DOHH2 (cell line): Measurements from ENCODE around the gene PTPRN2.

Experiments
- H3F3A ChIP-seq: fragments of 200-600 bp; sonication (generic), shearing (Covaris generic); 2 replicates; pipeline ENCODE4 v1.6.0; 2016; ENCODE audit warnings: antibody characterized with exemption, mild to moderate bottlenecking; ENCODE audit not compliant: control insufficient read depth, insufficient read depth
- H3K27ac ChIP-seq: fragments of 200-600 bp; sonication (generic); 2 replicates; pipeline ENCODE4 v1.5.1; 2014; ENCODE audit warnings: low read depth, mild to moderate bottlenecking, low read length, moderate library complexity
- H3K27me3 ChIP-seq: fragments of 200-600 bp; sonication (generic); 2 replicates; pipeline ENCODE4 v1.6.1; 2014; ENCODE audit warnings: mild to moderate bottlenecking, low read length, mixed read lengths; ENCODE audit not compliant: control insufficient read depth
- H3K36me3 ChIP-seq: fragments of 200-600 bp; sonication (generic); 2 replicates; pipeline ENCODE4 v1.6.1; 2014; ENCODE audit warnings: mild to moderate bottlenecking, low read length, moderate library complexity, mixed read lengths; ENCODE audit not compliant: control insufficient read depth
- H3K4me1 ChIP-seq: fragments of 200-600 bp; sonication (generic); 2 replicates; pipeline ENCODE4 v1.6.1; 2014; ENCODE audit warnings: mild to moderate bottlenecking, low read length, mixed read lengths; ENCODE audit not compliant: control insufficient read depth
- H3K4me2 ChIP-seq: fragments of 200-600 bp; sonication (generic); 2 replicates; pipeline ENCODE4 v1.6.0; 2014; ENCODE audit warnings: mild to moderate bottlenecking, low read length, moderate library complexity
- H3K4me3 ChIP-seq: fragments of 200-600 bp; sonication (generic); 2 replicates; pipeline ENCODE4 v1.5.1; 2014; ENCODE audit warnings: mild to moderate bottlenecking, low read length, mixed read lengths
- H3K79me2 ChIP-seq: fragments of 200-600 bp; sonication (generic); 2 replicates; pipeline ENCODE4 v1.6.1; 2014; ENCODE audit warnings: mild to moderate bottlenecking, low read length, mixed read lengths; ENCODE audit not compliant: control insufficient read depth
- H3K9me2 ChIP-seq: fragments of 200-600 bp; sonication (generic); replicated peaks from 2 replicates; pipeline ENCODE4 v1.6.1; 2014; ENCODE audit warnings: mild to moderate bottlenecking, low read length, mixed read lengths; ENCODE audit not compliant: control insufficient read depth
- H3K9me3 ChIP-seq: fragments of 200-600 bp; sonication (generic); 2 replicates; pipeline ENCODE4 v1.6.1; 2014; ENCODE audit warnings: antibody characterized with exemption, low read length, mixed read lengths; ENCODE audit not compliant: control insufficient read depth, insufficient read depth
- H4K20me1 ChIP-seq: fragments of 200-600 bp; sonication (generic); 2 replicates; pipeline ENCODE4 v1.6.0; 2014; ENCODE audit warnings: low read depth, mild to moderate bottlenecking, antibody characterized with exemption, low read length, moderate library complexity; ENCODE audit not compliant: control insufficient read depth, insufficient read depth
- EZH2phosphoT487 ChIP-seq: fragments of 200-600 bp; sonication (generic); IDR thresholded peaks from 2 replicates; pipeline ENCODE4 v1.6.1; 2017; ENCODE audit warnings: borderline replicate concordance, mild to moderate bottlenecking, antibody characterized with exemption, low read length, moderate library complexity, mixed read lengths
- TF ChIP-seq, protein P1 (sequence below): fragments of 200-600 bp; sonication (generic); IDR thresholded peaks from one replicate; pipeline ENCODE4 v1.5.1; 2014; ENCODE audit warnings: antibody characterized with exemption, mild to moderate bottlenecking, low read depth, low read length; ENCODE audit not compliant: poor library complexity, severe bottlenecking

Gene PTPRN2

DNA sequence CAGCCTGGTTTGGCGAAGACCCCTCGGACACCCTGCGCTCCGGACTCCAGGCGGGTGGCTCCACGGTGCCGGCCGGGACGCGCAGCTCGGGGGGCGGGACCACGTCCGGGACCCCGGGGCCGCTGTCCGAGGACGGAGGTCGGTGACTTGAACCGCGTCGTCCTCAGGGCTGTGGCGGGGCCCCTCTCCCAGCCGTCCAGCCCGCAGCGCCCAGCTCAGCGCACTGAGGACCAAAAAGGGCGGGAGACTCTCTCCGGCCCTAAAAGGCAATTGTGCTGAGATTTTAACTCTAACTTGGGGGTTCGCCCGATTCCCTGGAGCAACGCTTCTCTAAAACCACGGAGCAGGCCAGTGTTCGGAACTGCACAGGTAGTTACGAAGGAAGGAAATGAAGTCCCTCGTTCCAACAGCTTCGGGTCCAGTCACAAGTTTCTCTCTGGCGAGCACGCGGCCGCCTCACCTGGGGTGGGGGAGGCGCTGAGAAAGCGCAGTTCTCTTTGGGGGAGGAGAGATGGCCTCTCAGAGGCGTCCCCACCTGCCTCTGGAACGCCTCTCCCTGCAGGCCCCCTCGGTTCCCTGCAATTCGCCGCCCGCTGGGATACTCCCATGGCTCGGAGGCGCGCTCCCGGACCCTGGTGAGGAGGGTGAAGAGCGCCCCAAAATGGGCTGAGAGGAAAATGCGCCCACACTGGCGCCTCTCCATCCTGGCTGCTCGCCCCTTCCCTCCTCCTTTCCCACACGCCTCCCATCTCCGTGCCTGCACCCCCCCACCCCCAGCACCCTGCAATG is 898.2 kb downstream of the PTPRN2 start:
- H3K4me1 ChIP-seq: no peaks in the 10 kb centered on the region
- H3K9me2 ChIP-seq: no peaks in the 10 kb centered on the region
- H3F3A ChIP-seq: no peaks in the 10 kb centered on the region
- H3K4me2 ChIP-seq: no peak overlapping the region
- no peaks in the 10 kb centered on the region for H3K79me2 ChIP-seq
- no peak overlapping the region for H3K4me3 ChIP-seq
- TF ChIP-seq EZH2phosphoT487: no peak
- TF ChIP-seq, protein P1, sequence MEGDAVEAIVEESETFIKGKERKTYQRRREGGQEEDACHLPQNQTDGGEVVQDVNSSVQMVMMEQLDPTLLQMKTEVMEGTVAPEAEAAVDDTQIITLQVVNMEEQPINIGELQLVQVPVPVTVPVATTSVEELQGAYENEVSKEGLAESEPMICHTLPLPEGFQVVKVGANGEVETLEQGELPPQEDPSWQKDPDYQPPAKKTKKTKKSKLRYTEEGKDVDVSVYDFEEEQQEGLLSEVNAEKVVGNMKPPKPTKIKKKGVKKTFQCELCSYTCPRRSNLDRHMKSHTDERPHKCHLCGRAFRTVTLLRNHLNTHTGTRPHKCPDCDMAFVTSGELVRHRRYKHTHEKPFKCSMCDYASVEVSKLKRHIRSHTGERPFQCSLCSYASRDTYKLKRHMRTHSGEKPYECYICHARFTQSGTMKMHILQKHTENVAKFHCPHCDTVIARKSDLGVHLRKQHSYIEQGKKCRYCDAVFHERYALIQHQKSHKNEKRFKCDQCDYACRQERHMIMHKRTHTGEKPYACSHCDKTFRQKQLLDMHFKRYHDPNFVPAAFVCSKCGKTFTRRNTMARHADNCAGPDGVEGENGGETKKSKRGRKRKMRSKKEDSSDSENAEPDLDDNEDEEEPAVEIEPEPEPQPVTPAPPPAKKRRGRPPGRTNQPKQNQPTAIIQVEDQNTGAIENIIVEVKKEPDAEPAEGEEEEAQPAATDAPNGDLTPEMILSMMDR: no peak
- peaks cover 18% of the 10 kb centered on the region; the same call in 1 of the 2 replicates for H3K9me3 ChIP-seq
- no peaks in the 10 kb centered on the region for H4K20me1 ChIP-seq
- H3K36me3 ChIP-seq: no peaks in the 10 kb centered on the region
- H3K27me3 ChIP-seq: no peaks in the 10 kb centered on the region
- no peak overlapping the region for H3K27ac ChIP-seq

GRCh38 chr7:157688533-157689268 is 898.9 kb downstream of the PTPRN2 start:
- H4K20me1 ChIP-seq: no peaks in the 10 kb centered on the region
- no peaks in the 10 kb centered on the region for H3K36me3 ChIP-seq
- H3K27me3 ChIP-seq: no peaks in the 10 kb centered on the region
- no peaks in the 10 kb centered on the region for H3K4me1 ChIP-seq
- TF ChIP-seq, protein P1: no peak
- no peak for TF ChIP-seq EZH2phosphoT487
- H3K27ac ChIP-seq: no peak overlapping the region
- H3K9me2 ChIP-seq: no peaks in the 10 kb centered on the region
- peaks cover 21% of the 10 kb centered on the region; the same call in 1 of the 2 replicates for H3K9me3 ChIP-seq
- H3K4me2 ChIP-seq: no peak overlapping the region
- H3K4me3 ChIP-seq: no peak overlapping the region
- no peaks in the 10 kb centered on the region for H3F3A ChIP-seq
- H3K79me2 ChIP-seq: no peaks in the 10 kb centered on the region

- Histone ChIP-seq H4K20me1 (no peaks in the 10 kb centered on the region), H3K4me1 (no peaks in the 10 kb centered on the region), H3K4me3 (no peak overlapping the region), H3K79me2 (no peaks in the 10 kb centered on the region), H3F3A (no peaks in the 10 kb centered on the region), H3K27ac (no peak overlapping the region), H3K27me3 (no peaks in the 10 kb centered on the region), H3K4me2 (no peak overlapping the region), H3K9me3 (peaks cover 21% of the 10 kb centered on the region; the same call in 1 of the 2 replicates), H3K9me2 (no peaks in the 10 kb centered on the region), H3K36me3 (no peaks in the 10 kb centered on the region)
- TF ChIP-seq EZH2phosphoT487: no peak
- TF ChIP-seq, protein P1: no peak
Observed at GRCh38 chr7:157687845-157688532, 899.6 kb downstream of the PTPRN2 start.
